Osteocyte (in vitro differentiated cells): ENCODE data around the gene MMP1. TPM values are rescaled to one million over a fixed set of nuclear protein-coding genes. Genes with fewer than 3 reads are reported as not detected.
A peak's percentile ranks its signal among the peaks of the same experiment; 100 is the strongest.

Experiments
- DNase-seq: peaks from one replicate; pipeline ENCODE4 v3.0.0; 2021; ENCODE audit warnings: mixed read lengths; ENCODE audit not compliant: unreplicated experiment; ENCODE audit errors: extremely low spot score
- H3K27ac Mint-ChIP-seq: one replicate; pipeline ENCODE4 v1.8.0; 2021; ENCODE audit warnings: mild to moderate bottlenecking, mixed read lengths; ENCODE audit not compliant: unreplicated experiment
- H3K27me3 Mint-ChIP-seq: one replicate; pipeline ENCODE4 v1.8.0; 2021; ENCODE audit warnings: mixed read lengths; ENCODE audit not compliant: unreplicated experiment
- H3K36me3 Mint-ChIP-seq: one replicate; pipeline ENCODE4 v1.8.0; 2021; ENCODE audit warnings: mixed read lengths; ENCODE audit not compliant: unreplicated experiment
- H3K4me1 Mint-ChIP-seq: one replicate; pipeline ENCODE4 v1.8.0; 2021; ENCODE audit warnings: mixed read lengths; ENCODE audit not compliant: unreplicated experiment
- H3K4me3 Mint-ChIP-seq: one replicate; pipeline ENCODE4 v1.8.0; 2021; ENCODE audit warnings: mild to moderate bottlenecking, moderate library complexity, mixed read lengths; ENCODE audit not compliant: unreplicated experiment
- H3K9me3 Mint-ChIP-seq: one replicate; pipeline ENCODE4 v1.8.0; 2021; ENCODE audit warnings: mixed read lengths; ENCODE audit not compliant: unreplicated experiment
- CTCF ChIP-seq: fragments of 200-600 bp; sonication (generic); IDR thresholded peaks from 2 replicates; pipeline ENCODE4 v1.5.0; 2021; ENCODE audit warnings: antibody characterized with exemption, mild to moderate bottlenecking, moderate library complexity
- total RNA-seq: library from RNA; stranded (reverse); gene quantifications from 2 replicates; pipeline ENCODE4 v1.2.1, GENCODE V29; 2021

The MMP1 gene
- total RNA-seq, 1 donor from 2014 or later: not detected

- DNase-seq: no peak
- Mint-ChIP-seq H3K27me3 (peaks cover 6% of the 10 kb centered on the region), H3K36me3 (no peaks in the 10 kb centered on the region), H3K27ac (no peak overlapping the region), H3K4me3 (no peak overlapping the region), H3K4me1 (no peaks in the 10 kb centered on the region), H3K9me3 (no peaks in the 10 kb centered on the region)
- TF ChIP-seq CTCF: no peak
These were observed 26.6 kb upstream of the MMP1 start for GRCh38 chr11:102824556-102824955.

GRCh38 chr11:102819491-102819890 lies 21.5 kb upstream of the MMP1 start:
- H3K27ac Mint-ChIP-seq: no peak overlapping the region
- DNase-seq: no peak
- TF ChIP-seq CTCF: no peak
- peaks cover 23% of the 10 kb centered on the region for H3K9me3 Mint-ChIP-seq
- H3K4me3 Mint-ChIP-seq: no peak overlapping the region
- H3K27me3 Mint-ChIP-seq: peaks cover 22% of the 10 kb centered on the region
- no peaks in the 10 kb centered on the region for H3K4me1 Mint-ChIP-seq
- H3K36me3 Mint-ChIP-seq: peaks cover 2% of the 10 kb centered on the region

GRCh38 chr11:102813484-102813883 lies 15.5 kb upstream of the MMP1 start:
- Mint-ChIP-seq H3K9me3 (peaks cover 21% of the 10 kb centered on the region), H3K4me1 (no peaks in the 10 kb centered on the region), H3K36me3 (peaks cover 2% of the 10 kb centered on the region), H3K4me3 (no peak overlapping the region), H3K27me3 (peaks cover 30% of the 10 kb centered on the region), H3K27ac (no peak overlapping the region)
- TF ChIP-seq CTCF: no peak
- no peak for DNase-seq

- Mint-ChIP-seq H3K27me3 (peaks cover 24% of the 10 kb centered on the region), H3K27ac (no peak overlapping the region), H3K4me1 (no peaks in the 10 kb centered on the region), H3K36me3 (no peaks in the 10 kb centered on the region), H3K4me3 (no peak overlapping the region), H3K9me3 (peaks cover 10% of the 10 kb centered on the region)
- DNase-seq: no peak
- no peak for TF ChIP-seq CTCF
These were observed 14.2 kb upstream of the MMP1 start for GRCh38 chr11:102812188-102812587.

GRCh38 chr11:102810950-102811660 lies 13.1 kb upstream of the MMP1 start:
- TF ChIP-seq CTCF: peak; percentile 69
- no peaks in the 10 kb centered on the region for H3K9me3 Mint-ChIP-seq
- H3K27me3 Mint-ChIP-seq: peaks cover 16% of the 10 kb centered on the region
- no peaks in the 10 kb centered on the region for H3K36me3 Mint-ChIP-seq
- no peak for DNase-seq
- no peaks in the 10 kb centered on the region for H3K4me1 Mint-ChIP-seq
- H3K27ac Mint-ChIP-seq: no peak overlapping the region
- no peak overlapping the region for H3K4me3 Mint-ChIP-seq
